Loucy (cell line): Measurements from ENCODE around the gene GAB2.

Source experiments
- H2AFZ ChIP-seq: fragments of 200-600 bp; sonication (generic); 2 replicates; pipeline ENCODE4 v1.6.0; 2016; ENCODE audit warnings: antibody characterized with exemption, mild to moderate bottlenecking, low read length, moderate library complexity
- H3F3A ChIP-seq: fragments of 200-600 bp; 2 replicates; pipeline ENCODE4 v1.6.0; 2016; ENCODE audit warnings: antibody characterized with exemption, low read depth, mild to moderate bottlenecking
- H3K27me3 ChIP-seq: fragments of 200-600 bp; sonication (generic); 2 replicates; pipeline ENCODE4 v1.6.1; 2014; ENCODE audit warnings: low read length, mild to moderate bottlenecking; ENCODE audit not compliant: insufficient read depth, poor library complexity, severe bottlenecking
- H3K36me3 ChIP-seq: fragments of 200-600 bp; sonication (generic); 2 replicates; pipeline ENCODE4 v1.6.1; 2016; ENCODE audit warnings: low read length; ENCODE audit not compliant: insufficient read depth
- H3K4me1 ChIP-seq: fragments of 200-600 bp; sonication (generic); 2 replicates; pipeline ENCODE4 v1.5.1; 2014; ENCODE audit warnings: low read length, mild to moderate bottlenecking; ENCODE audit not compliant: insufficient read depth, poor library complexity, severe bottlenecking
- H3K4me2 ChIP-seq: fragments of 200-600 bp; sonication (generic); 2 replicates; pipeline ENCODE4 v1.6.0; 2014; ENCODE audit warnings: antibody characterized with exemption, low read length, low read depth, mild to moderate bottlenecking; ENCODE audit not compliant: poor library complexity, severe bottlenecking
- H3K4me3 ChIP-seq: fragments of 200-600 bp; sonication (generic); 2 replicates; pipeline ENCODE4 v1.5.1; 2014; ENCODE audit warnings: low read length, mild to moderate bottlenecking, mixed read lengths; ENCODE audit not compliant: poor library complexity, severe bottlenecking
- H3K79me2 ChIP-seq: fragments of 200-600 bp; sonication (generic); 2 replicates; pipeline ENCODE4 v1.6.1; 2014; ENCODE audit warnings: low read length; ENCODE audit not compliant: insufficient read depth
- H3K9ac ChIP-seq: fragments of 200-600 bp; sonication (generic); 2 replicates; pipeline ENCODE4 v1.6.0; 2014; ENCODE audit warnings: mild to moderate bottlenecking, low read depth, low read length, moderate library complexity; ENCODE audit not compliant: poor library complexity, severe bottlenecking
- H3K9me2 ChIP-seq: fragments of 200-600 bp; sonication (generic); replicated peaks from 2 replicates; pipeline ENCODE4 v1.6.1; 2016; ENCODE audit warnings: low read depth, low read length, mixed read lengths
- H3K9me3 ChIP-seq: fragments of 200-600 bp; sonication (generic); 2 replicates; pipeline ENCODE4 v1.6.1; 2014; ENCODE audit warnings: mild to moderate bottlenecking, antibody characterized with exemption, low read length, low read depth; ENCODE audit not compliant: insufficient read depth
- H4K20me1 ChIP-seq: fragments of 200-600 bp; sonication (generic); 2 replicates; pipeline ENCODE4 v1.6.0; 2014; ENCODE audit warnings: antibody characterized with exemption, low read length, mild to moderate bottlenecking; ENCODE audit not compliant: insufficient read depth, poor library complexity, severe bottlenecking
- CTCF ChIP-seq: fragments of 200-600 bp; sonication (generic); conservative IDR thresholded peaks from 2 replicates; pipeline ENCODE4 v1.5.1; 2014; ENCODE audit warnings: mild to moderate bottlenecking, antibody characterized with exemption, low read length
- EZH2phosphoT487 ChIP-seq: fragments of 200-600 bp; IDR thresholded peaks from 2 replicates; pipeline ENCODE4 v1.6.1; 2018; ENCODE audit warnings: antibody characterized with exemption, mild to moderate bottlenecking, moderate library complexity, borderline replicate concordance

The GAB2 gene

GRCh38 chr11:78337554-78337924 is 80.1 kb downstream of the GAB2 start:
- Histone ChIP-seq H3K36me3 (no peaks in the 10 kb centered on the region), H2AFZ (no peak overlapping the region), H3K4me2 (no peak overlapping the region), H3K4me3 (no peak overlapping the region), H3K9me2 (no peaks in the 10 kb centered on the region), H3K27me3 (no peaks in the 10 kb centered on the region), H3K9me3 (no peaks in the 10 kb centered on the region), H3K9ac (no peak overlapping the region), H3K4me1 (no peaks in the 10 kb centered on the region), H3K79me2 (no peaks in the 10 kb centered on the region), H3F3A (no peaks in the 10 kb centered on the region), H4K20me1 (no peaks in the 10 kb centered on the region)
- TF ChIP-seq CTCF = no peak
- TF ChIP-seq EZH2phosphoT487 = no peak

- Histone ChIP-seq H3K4me1 (no peaks in the 10 kb centered on the region), H3K36me3 (no peaks in the 10 kb centered on the region), H2AFZ (no peak overlapping the region), H4K20me1 (no peaks in the 10 kb centered on the region), H3K4me2 (no peak overlapping the region), H3F3A (no peaks in the 10 kb centered on the region), H3K9me2 (no peaks in the 10 kb centered on the region), H3K79me2 (no peaks in the 10 kb centered on the region), H3K9me3 (no peaks in the 10 kb centered on the region), H3K4me3 (no peak overlapping the region), H3K9ac (no peak overlapping the region), H3K27me3 (no peaks in the 10 kb centered on the region)
- TF ChIP-seq CTCF (no peak), EZH2phosphoT487 (no peak)
Measured at GRCh38 chr11:78336877-78337553, 80.6 kb downstream of the GAB2 start.

- Histone ChIP-seq H3K4me1 (no peaks in the 10 kb centered on the region), H3K27me3 (no peaks in the 10 kb centered on the region), H3F3A (no peaks in the 10 kb centered on the region), H3K4me2 (no peak overlapping the region), H3K4me3 (no peak overlapping the region), H3K9me3 (no peaks in the 10 kb centered on the region), H3K9ac (no peak overlapping the region), H3K9me2 (no peaks in the 10 kb centered on the region), H3K79me2 (no peaks in the 10 kb centered on the region), H4K20me1 (no peaks in the 10 kb centered on the region), H3K36me3 (no peaks in the 10 kb centered on the region), H2AFZ (no peak overlapping the region)
- no peak for TF ChIP-seq CTCF
- no peak for TF ChIP-seq EZH2phosphoT487
Measured at GRCh38 chr11:78334109-78334508, 83.5 kb downstream of the GAB2 start.
